GM19397 (cell line): ENCODE measurements around the gene FBH1.
A peak's percentile ranks its signal among the peaks of the same experiment; 100 is the strongest.
"Not testable (repeated sequence)": the region's sequence is repeated elsewhere in the genome, so short reads cannot be mapped to it uniquely, and the experiment has no call there.

Experiments used
- ATAC-seq: cut with Tn5 transposase; IDR thresholded peaks from one replicate; pipeline ENCODE4 v1.9.1; 2021; ENCODE audit warnings: mild to moderate bottlenecking, moderate library complexity; ENCODE audit not compliant: unreplicated experiment

The FBH1 gene

GRCh38 chr10:5889624-5890451 lies at the start of gene FBH1, which contains the start of gene ANKRD16:
Gene FBH1 (plus strand): TSS chr10:5890243. CDS start chr10:5890346, 103 bp downstream.
Gene ANKRD16 (minus strand): TSS chr10:5889893. CDS start chr10:5889354, 539 bp downstream.
- ATAC-seq = peak; percentile 83

GRCh38 chr10:5840314-5841307 lies 49.4 kb upstream of the FBH1 start:
- peak; percentile 84 for ATAC-seq

GRCh38 chr10:5841965-5842364 lies 48.1 kb upstream of the FBH1 start:
- no peak for ATAC-seq

GRCh38 chr10:5843686-5844344 lies 46.2 kb upstream of the FBH1 start:
- no peak for ATAC-seq

GRCh38 chr10:5844345-5845055 lies 45.5 kb upstream of the FBH1 start:
- ATAC-seq = no peak

- not testable (repeated sequence) for ATAC-seq
Observed at GRCh38 chr10:5846667-5847066, 43.4 kb upstream of the FBH1 start.

GRCh38 chr10:5854131-5854475 lies 35.9 kb upstream of the FBH1 start:
- ATAC-seq = no peak

- ATAC-seq = no peak
Observed at GRCh38 chr10:5855979-5856700, 33.9 kb upstream of the FBH1 start.

GRCh38 chr10:5856701-5857004 lies 33.4 kb upstream of the FBH1 start:
- no peak for ATAC-seq

- no peak for ATAC-seq
Observed at GRCh38 chr10:5858811-5859210, 31.2 kb upstream of the FBH1 start.

- no peak for ATAC-seq
Observed at GRCh38 chr10:5860066-5860465, 30.0 kb upstream of the FBH1 start.

GRCh38 chr10:5862360-5862961 lies 27.6 kb upstream of the FBH1 start:
- ATAC-seq = peak; percentile 90

GRCh38 chr10:5862981-5863685 lies 26.9 kb upstream of the FBH1 start:
- ATAC-seq = not testable (repeated sequence)

- not testable (repeated sequence) for ATAC-seq
Observed at GRCh38 chr10:5866451-5867081, 23.5 kb upstream of the FBH1 start.

- not testable (repeated sequence) for ATAC-seq
Observed at GRCh38 chr10:5867091-5867615, 22.9 kb upstream of the FBH1 start.

- not testable (repeated sequence) for ATAC-seq
Observed at GRCh38 chr10:5868383-5868782, 21.7 kb upstream of the FBH1 start.

- no peak for ATAC-seq
Observed at GRCh38 chr10:5869156-5869555, 20.9 kb upstream of the FBH1 start.

GRCh38 chr10:5871596-5871995 lies 18.4 kb upstream of the FBH1 start:
- ATAC-seq = no peak
